H9 (cell line): ENCODE results near the gene DUSP5. TPM values are rescaled to one million over a fixed set of nuclear protein-coding genes. Genes with fewer than 3 reads are reported as not detected.
A peak's percentile ranks its signal among the peaks of the same experiment; 100 is the strongest.

Source experiments
- DNase-seq: peaks from one replicate; pipeline ENCODE4 v3.0.0-alpha.2; 2017
- H2AFZ ChIP-seq: one replicate; pipeline ENCODE4 v1.6.1; 2013; ENCODE audit warnings: mild to moderate bottlenecking, low read length, control low read depth, moderate library complexity
- H2AK5ac ChIP-seq: 2 replicates; pipeline ENCODE4 v1.6.1; 2013; ENCODE audit warnings: low read length, control low read depth, mixed read lengths; ENCODE audit not compliant: insufficient read length
- H2BK120ac ChIP-seq: one replicate; pipeline ENCODE4 v1.6.1; 2013; ENCODE audit warnings: low read depth, mild to moderate bottlenecking, low read length, control low read depth, inconsistent platforms; ENCODE audit not compliant: poor library complexity, severe bottlenecking
- H2BK12ac ChIP-seq: 2 replicates; pipeline ENCODE4 v1.6.1; 2013; ENCODE audit warnings: low read length, control low read depth, mixed read lengths, low read depth; ENCODE audit not compliant: insufficient read length
- H2BK15ac ChIP-seq: 2 replicates; pipeline ENCODE4 v1.6.1; 2013; ENCODE audit warnings: low read depth, low read length, control low read depth
- H2BK20ac ChIP-seq: one replicate; pipeline ENCODE4 v1.6.1; 2013; ENCODE audit warnings: low read depth, mild to moderate bottlenecking, low read length, control low read depth, inconsistent platforms; ENCODE audit not compliant: poor library complexity, severe bottlenecking
- H2BK5ac ChIP-seq: 2 replicates; pipeline ENCODE4 v1.6.1; 2013; ENCODE audit warnings: low read length, control low read depth, mixed read lengths; ENCODE audit not compliant: insufficient read length
- H3K14ac ChIP-seq: 2 replicates; pipeline ENCODE4 v1.6.1; 2013; ENCODE audit warnings: low read length, control low read depth; ENCODE audit not compliant: insufficient read depth
- H3K18ac ChIP-seq: 2 replicates; pipeline ENCODE4 v1.6.1; 2013; ENCODE audit warnings: low read depth, mild to moderate bottlenecking, mixed read lengths, low read length, control low read depth; ENCODE audit not compliant: insufficient read length
- H3K23ac ChIP-seq: 2 replicates; pipeline ENCODE4 v1.6.1; 2013; ENCODE audit warnings: low read length, control low read depth, mixed read lengths, low read depth; ENCODE audit not compliant: insufficient read length
- H3K23me2 ChIP-seq: 2 replicates; pipeline ENCODE4 v1.6.1; 2013; ENCODE audit warnings: low read depth, mild to moderate bottlenecking, mixed read lengths, low read length, control low read depth; ENCODE audit not compliant: insufficient read length, poor library complexity, severe bottlenecking
- H3K27ac ChIP-seq: 2 replicates; pipeline ENCODE4 v1.5.1; 2013; ENCODE audit warnings: low read length, control low read depth, mixed read lengths, low read depth; ENCODE audit not compliant: insufficient read length
- H3K27me3 ChIP-seq: 2 replicates; pipeline ENCODE4 v1.6.1; 2013; ENCODE audit warnings: low read length, control low read depth, inconsistent platforms; ENCODE audit not compliant: insufficient read depth
- H3K4ac ChIP-seq: 2 replicates; pipeline ENCODE4 v1.6.1; 2013; ENCODE audit warnings: low read depth, mild to moderate bottlenecking, control low read depth, inconsistent platforms, low read length, moderate library complexity
- H3K4me1 ChIP-seq: 2 replicates; pipeline ENCODE4 v1.6.1; 2013; ENCODE audit warnings: low read length, control low read depth, inconsistent platforms; ENCODE audit not compliant: insufficient read depth
- H3K4me2 ChIP-seq: 2 replicates; pipeline ENCODE4 v1.6.1; 2013; ENCODE audit warnings: low read length, control low read depth, mixed read lengths; ENCODE audit not compliant: insufficient read length, insufficient read depth
- H3K56ac ChIP-seq: 2 replicates; pipeline ENCODE4 v1.6.1; 2013; ENCODE audit warnings: low read depth, mild to moderate bottlenecking, mixed read lengths, low read length, control low read depth; ENCODE audit not compliant: insufficient read length
- H3K79me1 ChIP-seq: 2 replicates; pipeline ENCODE4 v1.6.1; 2013; ENCODE audit warnings: low read depth, mild to moderate bottlenecking, moderate library complexity, low read length, control low read depth, inconsistent platforms; ENCODE audit not compliant: insufficient read depth, poor library complexity, severe bottlenecking
- H3K79me2 ChIP-seq: 2 replicates; pipeline ENCODE4 v1.6.1; 2013; ENCODE audit warnings: low read length, control low read depth, inconsistent platforms; ENCODE audit not compliant: insufficient read depth
- H3K9ac ChIP-seq: 2 replicates; pipeline ENCODE4 v1.6.1; 2013; ENCODE audit warnings: low read length, control low read depth, mixed read lengths; ENCODE audit not compliant: insufficient read length; ENCODE audit errors: extremely low read depth
- H3K9me3 ChIP-seq: one replicate; pipeline ENCODE4 v1.6.1; 2013; ENCODE audit warnings: low read depth, low read length, inconsistent platforms; ENCODE audit not compliant: control insufficient read depth
- H3T11ph ChIP-seq: one replicate; pipeline ENCODE4 v1.6.1; 2013; ENCODE audit warnings: mild to moderate bottlenecking, low read length, control low read depth, inconsistent platforms
- H4K20me1 ChIP-seq: one replicate; pipeline ENCODE4 v1.6.1; 2013; ENCODE audit not compliant: control insufficient read depth, insufficient read length, insufficient read depth
- H4K5ac ChIP-seq: 2 replicates; pipeline ENCODE4 v1.6.1; 2013; ENCODE audit warnings: low read depth, mild to moderate bottlenecking, mixed read lengths, low read length, control low read depth; ENCODE audit not compliant: insufficient read length
- H4K8ac ChIP-seq: replicated peaks from 2 replicates; pipeline ENCODE4 v1.6.1; 2013; ENCODE audit warnings: low read length, control low read depth, mixed read lengths, low read depth; ENCODE audit not compliant: insufficient read length
- H4K91ac ChIP-seq: 2 replicates; pipeline ENCODE4 v1.6.1; 2013; ENCODE audit warnings: low read depth, mild to moderate bottlenecking, moderate library complexity, mixed read lengths, low read length, control low read depth; ENCODE audit not compliant: insufficient read length
- H3K27ac Mint-ChIP-seq, 3 experiments: 2 replicates in 2 of 3; 3 replicates in 1 of 3; pipeline ENCODE4 v1.8.0; 2020 to 2021; ENCODE audit warnings: mixed read lengths in 3 of 3, mild to moderate bottlenecking in 1 of 3, moderate library complexity in 1 of 3
- H3K27me3 Mint-ChIP-seq: 2 replicates; pipeline ENCODE4 v1.8.0; 2021; ENCODE audit warnings: low read depth, mild to moderate bottlenecking, moderate library complexity, mixed read lengths
- H3K36me3 Mint-ChIP-seq, 3 experiments: 2 replicates in 2 of 3; 3 replicates in 1 of 3; pipeline ENCODE4 v1.8.0; 2020 to 2021; ENCODE audit warnings: low read depth in 3 of 3, mixed read lengths in 3 of 3; ENCODE audit not compliant: insufficient read depth in 1 of 3
- H3K4me1 Mint-ChIP-seq, 2 experiments: 2 replicates each; pipeline ENCODE4 v1.8.0; 2020; ENCODE audit warnings: mixed read lengths in 2 of 2
- H3K4me3 Mint-ChIP-seq, 2 experiments: 2 replicates in 1 of 2; 3 replicates in 1 of 2; pipeline ENCODE4 v1.8.0; 2020 to 2021; ENCODE audit warnings: mild to moderate bottlenecking in 2 of 2, mixed read lengths in 2 of 2, moderate library complexity in 1 of 2
- H3K9me3 Mint-ChIP-seq, 2 experiments: 2 replicates in 1 of 2; 3 replicates in 1 of 2; pipeline ENCODE4 v1.8.0; 2020; ENCODE audit warnings: mild to moderate bottlenecking in 2 of 2, mixed read lengths in 2 of 2, moderate library complexity in 1 of 2
- CTCF ChIP-seq: fragments of 200-600 bp; sonication (generic); conservative IDR thresholded peaks from 3 replicates; pipeline ENCODE4 v1.8.0; 2021; ENCODE audit warnings: antibody characterized with exemption, mild to moderate bottlenecking
- whole genome bisulfite sequencing: extraction: QIAGEN DNeasy Blood & Tissue Kit; methylation state at CpG from one replicate; pipeline ENCODE4 v1.1.7; 2013; ENCODE audit warnings: missing lambda C conversion rate, low lambda C conversion rate, mixed read lengths; ENCODE audit not compliant: insufficient read length; ENCODE audit errors: extremely low coverage; 5-methylcytosine and 5-hydroxymethylcytosine counted together
- total RNA-seq: library from RNA; stranded (reverse); gene quantifications from 2 replicates; pipeline ENCODE4 v1.2.1, GENCODE V29; 2021

The DUSP5 gene
- total RNA-seq, 1 experiment from 2014 or later, result 29.3 TPM

- Histone ChIP-seq H3K79me2 (peaks cover 8% of the 10 kb centered on the region; the same call in 1 of the 2 replicates), H3K56ac (no peak overlapping the region)
These were observed 1.8 kb upstream of the DUSP5 start for GRCh38 chr10:110495731-110496552.

More at GRCh38 chr10:110495731-110496552, 1.8 kb upstream of the DUSP5 start:
- H3K23me2 ChIP-seq, result peaks cover 22% of the 10 kb centered on the region
- Mint-ChIP-seq H3K4me1 (peaks cover 48% of the 10 kb centered on the region in 2 experiments), H3K27ac (no peak overlapping the region; a peak in 1 of 7 replicates), H3K27me3 (peaks cover 37% of the 10 kb centered on the region), H3K36me3 (peaks cover 0 to 5% (median 3%) of the 10 kb centered on the region in 3 experiments; a peak in 3 of 7 replicates), H3K4me3 (peak overlapping the region; percentile 80 to 95), H3K9me3 (peaks cover 0 to 2% of the 10 kb centered on the region in 2 experiments; a peak in 3 of 5 replicates)
- no peak overlapping the region for H3K23ac ChIP-seq
- H3K9ac ChIP-seq, result no peak overlapping the region
- H2AFZ ChIP-seq, result no peak overlapping the region
- H3K9me3 ChIP-seq, result no peaks in the 10 kb centered on the region
- no peak overlapping the region for H4K5ac ChIP-seq
- DNase-seq, result peak; percentile 47
- no peak overlapping the region for H4K91ac ChIP-seq
- H2BK120ac ChIP-seq, result no peak overlapping the region
- peaks cover 8% of the 10 kb centered on the region for H3K4me1 ChIP-seq
- H3K27ac ChIP-seq, result no peak overlapping the region
- H2BK5ac ChIP-seq, result no peak overlapping the region
- no peaks in the 10 kb centered on the region for H3K79me1 ChIP-seq
- no peak for TF ChIP-seq CTCF
- H2BK15ac ChIP-seq, result 0 out of 2 replicates have a peak overlapping the region, but pooled peaks have one; percentile 2
- peak overlapping the region; percentile 69 for H3K4me2 ChIP-seq
- no peak overlapping the region for H2BK12ac ChIP-seq
- no peaks in the 10 kb centered on the region; the same call in 1 of the 2 replicates for H3K27me3 ChIP-seq
- no peak overlapping the region for H2BK20ac ChIP-seq
- H2AK5ac ChIP-seq, result no peak overlapping the region
- no CpG with 5 or more reads among the region's 25 CpGs for WGBS
- H3K18ac ChIP-seq, result no peak overlapping the region
- H3K4ac ChIP-seq, result no peak overlapping the region
- H4K8ac ChIP-seq, result no peak overlapping the region
- H3K14ac ChIP-seq, result peak overlapping the region; percentile 69; the same call in 1 of the 2 replicates
- peaks cover under 1% of the 10 kb centered on the region for H4K20me1 ChIP-seq
- no peak overlapping the region for H3T11ph ChIP-seq
